Mucosa of descending colon (tissue), 3 donors: ENCODE data around the gene TARM1. TPM values are rescaled to one million over a fixed set of nuclear protein-coding genes. Genes with fewer than 3 reads are reported as not detected.

Experiments
- ATAC-seq: fragments of 200-7000 bp; cut with Tn5 transposase; one replicate; pipeline ENCODE4 v1.9.1; 2020; ENCODE audit warnings: mild to moderate bottlenecking, moderate library complexity
- DNase-seq, 3 donors: peaks; one replicate each; pipeline ENCODE4 v3.0.0-alpha.2; 2020
- H3K36me3 ChIP-seq: fragments of 200-600 bp; one replicate; pipeline ENCODE4 v1.8.0; 2021; ENCODE audit warnings: low read depth, mild to moderate bottlenecking
- H3K4me1 ChIP-seq: fragments of 200-600 bp; one replicate; pipeline ENCODE4 v1.8.0; 2021; ENCODE audit warnings: low read depth, mild to moderate bottlenecking
- H3K4me3 ChIP-seq: fragments of 200-600 bp; one replicate; pipeline ENCODE4 v1.8.0; 2021; ENCODE audit warnings: mild to moderate bottlenecking
- H3K9me3 ChIP-seq: fragments of 200-600 bp; one replicate; pipeline ENCODE4 v1.8.0; 2021; ENCODE audit warnings: mild to moderate bottlenecking
- CTCF ChIP-seq: fragments of 200-600 bp; IDR thresholded peaks from one replicate; pipeline ENCODE4 v1.8.0; 2022; ENCODE audit warnings: antibody characterized with exemption, mild to moderate bottlenecking
- intact Hi-C, 2 donors: fragments of 100-400 bp; cut with DNase I in 1 of 2; cut with micrococcal nuclease in 1 of 2; formaldehyde crosslinking; loops; one replicate each; pipeline versions ENCODE4 v1.11.0 to v1.11.1; 2022; cut with DNase I, micrococcal nuclease
- total RNA-seq, 3 donors: library from RNA; stranded (reverse); fragmentation: NEBNext Ultra II Directional in 2 of 3; extraction: Animal tissue kit (Norgen Biotek cat#: 25700) in 2 of 3; gene quantifications; one replicate each; pipeline versions ENCODE4 v1.2.1 to v1.2.4, GENCODE V29; 2021 to 2023
- donor health status: DM: no; HTN: no; CAD: no; lungs with moderate emphysema.
- donor health status: DM: no; HTN: no; CAD: no.
- donor health status: DM: no; HTN: yes; CAD: no.

TARM1 gene
- total RNA-seq, 3 donors from 2014 or later = not detected

DNA sequence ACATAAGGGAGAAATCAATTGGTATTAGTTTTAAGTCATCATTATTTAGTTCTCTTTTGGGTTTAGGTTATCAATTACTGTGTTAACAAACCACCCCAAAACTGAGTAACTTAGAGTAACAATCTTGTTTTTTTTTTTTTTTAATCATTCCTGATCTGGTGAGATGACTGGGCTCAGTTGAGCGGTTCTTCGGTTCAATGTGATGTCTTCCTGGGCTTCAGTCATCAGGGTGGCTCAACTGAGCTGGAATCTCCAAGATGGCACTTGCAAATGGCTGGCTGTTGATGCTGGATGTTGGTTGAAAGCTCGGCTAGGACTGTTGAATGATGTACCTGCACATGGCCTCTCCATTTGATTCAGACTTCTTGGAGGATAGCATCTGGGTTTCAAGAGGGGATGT, 3.2 kb upstream of the TARM1 start:
- Histone ChIP-seq H3K4me3 (no peak overlapping the region), H3K36me3 (no peaks in the 10 kb centered on the region), H3K4me1 (no peaks in the 10 kb centered on the region), H3K9me3 (peaks cover 2% of the 10 kb centered on the region)
- no peak for DNase-seq
- no peak for ATAC-seq
- no peak for TF ChIP-seq CTCF
- intact Hi-C loops = no loop called here

DNA sequence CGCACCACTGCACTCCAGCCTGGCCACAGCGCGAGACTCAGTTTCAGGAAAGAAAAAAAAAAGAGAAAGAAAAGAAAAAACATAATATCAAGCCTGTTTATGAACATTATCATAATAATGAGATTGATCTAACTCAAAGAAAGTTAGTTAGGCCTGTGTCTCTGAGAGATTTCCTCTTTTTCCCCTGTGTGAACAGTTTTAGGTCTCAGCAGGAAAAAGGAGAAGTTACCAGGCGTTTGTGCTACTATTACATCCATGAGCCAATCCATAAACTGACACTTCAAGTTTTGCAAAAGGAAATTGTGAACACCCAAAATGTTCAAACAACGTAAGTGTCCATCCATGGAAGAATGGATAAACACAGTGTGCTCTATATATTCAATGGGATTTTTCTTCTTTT, 3.8 kb downstream of the TARM1 start:
- Histone ChIP-seq H3K9me3 (peaks cover 2% of the 10 kb centered on the region), H3K36me3 (no peaks in the 10 kb centered on the region), H3K4me3 (no peak overlapping the region), H3K4me1 (no peaks in the 10 kb centered on the region)
- intact Hi-C loops = no loop called here
- no peak for ATAC-seq
- no peak for TF ChIP-seq CTCF
- no peak for DNase-seq

DNA sequence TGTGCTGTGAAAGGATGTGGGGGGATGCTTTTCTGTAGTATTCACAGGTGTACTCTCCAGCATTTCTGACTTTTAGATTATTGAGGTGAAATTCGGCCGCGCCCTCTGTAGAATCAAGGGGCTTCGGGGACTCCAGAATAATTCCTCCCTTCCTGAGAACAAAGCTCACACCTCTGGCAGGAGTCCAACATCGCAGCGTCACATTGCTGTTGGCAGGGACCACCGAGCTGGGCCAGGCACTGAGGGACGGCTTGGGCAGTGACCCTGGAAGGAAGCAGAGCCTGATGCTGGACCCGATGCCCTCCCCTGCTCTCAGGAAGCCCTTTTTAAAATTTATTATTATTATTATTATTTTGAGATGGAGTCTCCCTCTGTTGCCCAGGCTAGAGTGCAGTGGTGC, 6.3 kb downstream of the TARM1 start:
- TF ChIP-seq CTCF = no peak
- Histone ChIP-seq H3K9me3 (no peaks in the 10 kb centered on the region), H3K4me1 (no peaks in the 10 kb centered on the region), H3K4me3 (no peak overlapping the region), H3K36me3 (no peaks in the 10 kb centered on the region)
- intact Hi-C loops = no loop called here
- no peak for DNase-seq
- no peak for ATAC-seq

DNA sequence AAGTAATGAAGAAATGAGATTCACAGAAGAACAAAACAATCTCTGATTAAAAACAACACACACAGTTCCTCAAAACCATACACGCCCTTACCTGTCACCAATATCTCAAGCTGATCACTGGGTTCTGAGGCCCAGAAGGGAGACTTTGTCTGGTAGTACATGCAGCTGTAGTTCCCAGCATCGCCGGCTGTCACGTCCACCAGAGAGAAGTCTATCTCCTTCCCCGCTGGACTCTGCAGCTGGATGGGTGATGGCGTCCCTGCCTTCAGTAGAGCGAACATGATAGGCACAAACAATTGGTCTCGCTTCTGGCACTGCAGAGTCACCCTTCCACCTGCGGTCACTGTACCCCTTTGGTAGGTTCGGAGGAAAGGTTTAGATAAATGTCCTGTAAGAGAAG, 7.3 kb downstream of the TARM1 start:
- peaks cover 7% of the 10 kb centered on the region for H3K9me3 ChIP-seq
- TF ChIP-seq CTCF = no peak
- no peak for DNase-seq
- ATAC-seq = no peak
- intact Hi-C loops = no loop called here
- H3K4me1 ChIP-seq = no peaks in the 10 kb centered on the region
- H3K4me3 ChIP-seq = no peak overlapping the region
- no peaks in the 10 kb centered on the region for H3K36me3 ChIP-seq

GRCh38 chr19:54069470-54069869, 11.7 kb downstream of the TARM1 start:
- no peak for TF ChIP-seq CTCF
- intact Hi-C loops = no loop called here
- Histone ChIP-seq H3K4me1 (no peaks in the 10 kb centered on the region), H3K36me3 (no peaks in the 10 kb centered on the region), H3K4me3 (no peak overlapping the region), H3K9me3 (peaks cover 7% of the 10 kb centered on the region)
- no peak for ATAC-seq
- DNase-seq = no peak
